Glutamatergic neuron (in vitro differentiated cells): ENCODE data around the gene TBC1D9. TPM values are rescaled to one million over a fixed set of nuclear protein-coding genes. Genes with fewer than 3 reads are reported as not detected.

Source experiments
- DNase-seq: peaks from one replicate; pipeline ENCODE4 v3.0.0; 2022
- H3K27ac Mint-ChIP-seq: one replicate; pipeline ENCODE4 v1.8.0; 2020; ENCODE audit warnings: mild to moderate bottlenecking, mixed read lengths, inconsistent platforms; ENCODE audit not compliant: unreplicated experiment
- H3K27me3 Mint-ChIP-seq: one replicate; pipeline ENCODE4 v1.8.0; 2020; ENCODE audit warnings: mild to moderate bottlenecking, moderate library complexity, mixed read lengths, inconsistent platforms; ENCODE audit not compliant: unreplicated experiment
- H3K36me3 Mint-ChIP-seq: one replicate; pipeline ENCODE4 v1.8.0; 2020; ENCODE audit warnings: mild to moderate bottlenecking, mixed read lengths, inconsistent platforms; ENCODE audit not compliant: unreplicated experiment
- H3K4me1 Mint-ChIP-seq: one replicate; pipeline ENCODE4 v1.8.0; 2020; ENCODE audit warnings: mild to moderate bottlenecking, low read depth, mixed read lengths, inconsistent platforms; ENCODE audit not compliant: unreplicated experiment
- H3K4me3 Mint-ChIP-seq: one replicate; pipeline ENCODE4 v1.8.0; 2020; ENCODE audit warnings: mild to moderate bottlenecking, mixed read lengths, inconsistent platforms; ENCODE audit not compliant: unreplicated experiment
- H3K9me3 Mint-ChIP-seq: one replicate; pipeline ENCODE4 v1.8.0; 2020; ENCODE audit warnings: mild to moderate bottlenecking, moderate library complexity, mixed read lengths, inconsistent platforms; ENCODE audit not compliant: unreplicated experiment
- CTCF ChIP-seq: fragments of 200-600 bp; sonication (generic); IDR thresholded peaks from one replicate; pipeline ENCODE4 v1.5.0; 2021; ENCODE audit not compliant: partially characterized antibody, unreplicated experiment
- total RNA-seq: library from RNA; stranded (reverse); fragmentation: NEBNext Ultra II Directional; extraction: Animal tissue kit (Norgen Biotek cat#: 25700); gene quantifications from one replicate; pipeline ENCODE4 v1.2.1, GENCODE V29; 2021; ENCODE audit not compliant: unreplicated experiment

The TBC1D9 gene
- total RNA-seq, 1 donor from 2014 or later: 47.8 TPM

- no peak overlapping the region for H3K27ac Mint-ChIP-seq
- H3K9me3 Mint-ChIP-seq: peaks cover 5% of the 10 kb centered on the region
- H3K27me3 Mint-ChIP-seq: peaks cover 3% of the 10 kb centered on the region
- peak; percentile 76 for TF ChIP-seq CTCF
- no peak overlapping the region for H3K4me3 Mint-ChIP-seq
- H3K4me1 Mint-ChIP-seq: peaks cover 8% of the 10 kb centered on the region
- DNase-seq: no peak
- no peaks in the 10 kb centered on the region for H3K36me3 Mint-ChIP-seq
Observed at GRCh38 chr4:140609548-140610425, 146.4 kb downstream of the TBC1D9 start.

- TF ChIP-seq CTCF: no peak
- no peak for DNase-seq
- Mint-ChIP-seq H3K4me1 (peaks cover 21% of the 10 kb centered on the region), H3K9me3 (peaks cover 5% of the 10 kb centered on the region), H3K36me3 (peaks cover 4% of the 10 kb centered on the region), H3K27ac (no peak overlapping the region), H3K4me3 (no peak overlapping the region), H3K27me3 (peaks cover 4% of the 10 kb centered on the region)
Observed at GRCh38 chr4:140607852-140608251, 148.3 kb downstream of the TBC1D9 start.

GRCh38 chr4:140604544-140604943, 151.6 kb downstream of the TBC1D9 start:
- Mint-ChIP-seq H3K27me3 (peaks cover 5% of the 10 kb centered on the region), H3K9me3 (peaks cover 3% of the 10 kb centered on the region), H3K4me1 (peaks cover 20% of the 10 kb centered on the region), H3K27ac (no peak overlapping the region), H3K36me3 (peaks cover 4% of the 10 kb centered on the region), H3K4me3 (no peak overlapping the region)
- DNase-seq: no peak
- TF ChIP-seq CTCF: no peak

- TF ChIP-seq CTCF: no peak
- no peak overlapping the region for H3K27ac Mint-ChIP-seq
- H3K4me3 Mint-ChIP-seq: no peak overlapping the region
- H3K27me3 Mint-ChIP-seq: peaks cover 5% of the 10 kb centered on the region
- H3K36me3 Mint-ChIP-seq: peaks cover 4% of the 10 kb centered on the region
- peaks cover 2% of the 10 kb centered on the region for H3K9me3 Mint-ChIP-seq
- peaks cover 17% of the 10 kb centered on the region for H3K4me1 Mint-ChIP-seq
- no peak for DNase-seq
Observed at GRCh38 chr4:140603286-140603685, 152.9 kb downstream of the TBC1D9 start.

- Mint-ChIP-seq H3K4me1 (peaks cover 17% of the 10 kb centered on the region), H3K4me3 (no peak overlapping the region), H3K9me3 (no peaks in the 10 kb centered on the region), H3K36me3 (peaks cover 4% of the 10 kb centered on the region), H3K27me3 (peaks cover 5% of the 10 kb centered on the region), H3K27ac (no peak overlapping the region)
- TF ChIP-seq CTCF: no peak
- no peak for DNase-seq
Observed at GRCh38 chr4:140602714-140603113, 153.5 kb downstream of the TBC1D9 start.
